Measurements from ENCODE around the gene CYBA. TPM values are rescaled to one million over a fixed set of nuclear protein-coding genes. Genes with fewer than 3 reads are reported as not detected.

The CYBA gene
- total and polyA plus RNA-seq, 2 of the 13 experiments (the other 11 are each of a cell fraction or from before 2014, with no cell fraction given): 196 to 250 TPM

DNA sequence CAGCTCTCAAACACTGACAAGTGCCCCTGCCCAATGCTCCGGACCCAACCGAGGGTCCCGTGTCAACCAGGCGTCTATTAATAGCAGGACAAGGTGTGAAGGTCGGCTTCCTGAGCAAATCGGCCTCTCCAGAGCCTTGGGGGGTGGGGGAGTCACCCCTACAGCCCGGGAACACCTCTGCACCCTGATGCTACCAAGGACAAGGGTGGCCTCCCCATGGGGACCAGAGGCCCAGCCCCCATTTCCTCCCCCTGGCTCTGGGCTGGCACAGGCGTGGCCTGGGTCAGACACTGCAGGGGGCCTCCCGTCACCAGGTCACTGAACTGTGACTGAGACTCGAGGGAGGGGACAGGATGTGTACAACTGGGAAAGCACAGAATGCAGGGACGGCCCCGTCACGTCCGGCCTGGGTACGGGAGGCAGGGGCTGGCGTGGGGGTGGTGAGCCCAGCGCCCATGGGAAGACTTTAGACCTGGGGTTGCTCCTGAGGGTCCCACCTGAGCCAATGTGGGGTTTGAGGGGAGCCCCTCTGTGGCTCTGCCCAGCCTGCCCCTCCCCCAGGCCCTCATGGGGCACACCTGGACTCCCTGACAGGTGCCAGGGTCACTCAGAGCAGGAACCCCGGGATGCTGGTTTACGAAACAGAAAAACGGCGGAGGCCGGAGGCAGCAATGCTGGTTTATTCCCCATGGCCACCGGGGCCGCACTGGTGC lies 579 bp upstream of the CYBA start (continued):
- TF ChIP-seq, protein P1, sequence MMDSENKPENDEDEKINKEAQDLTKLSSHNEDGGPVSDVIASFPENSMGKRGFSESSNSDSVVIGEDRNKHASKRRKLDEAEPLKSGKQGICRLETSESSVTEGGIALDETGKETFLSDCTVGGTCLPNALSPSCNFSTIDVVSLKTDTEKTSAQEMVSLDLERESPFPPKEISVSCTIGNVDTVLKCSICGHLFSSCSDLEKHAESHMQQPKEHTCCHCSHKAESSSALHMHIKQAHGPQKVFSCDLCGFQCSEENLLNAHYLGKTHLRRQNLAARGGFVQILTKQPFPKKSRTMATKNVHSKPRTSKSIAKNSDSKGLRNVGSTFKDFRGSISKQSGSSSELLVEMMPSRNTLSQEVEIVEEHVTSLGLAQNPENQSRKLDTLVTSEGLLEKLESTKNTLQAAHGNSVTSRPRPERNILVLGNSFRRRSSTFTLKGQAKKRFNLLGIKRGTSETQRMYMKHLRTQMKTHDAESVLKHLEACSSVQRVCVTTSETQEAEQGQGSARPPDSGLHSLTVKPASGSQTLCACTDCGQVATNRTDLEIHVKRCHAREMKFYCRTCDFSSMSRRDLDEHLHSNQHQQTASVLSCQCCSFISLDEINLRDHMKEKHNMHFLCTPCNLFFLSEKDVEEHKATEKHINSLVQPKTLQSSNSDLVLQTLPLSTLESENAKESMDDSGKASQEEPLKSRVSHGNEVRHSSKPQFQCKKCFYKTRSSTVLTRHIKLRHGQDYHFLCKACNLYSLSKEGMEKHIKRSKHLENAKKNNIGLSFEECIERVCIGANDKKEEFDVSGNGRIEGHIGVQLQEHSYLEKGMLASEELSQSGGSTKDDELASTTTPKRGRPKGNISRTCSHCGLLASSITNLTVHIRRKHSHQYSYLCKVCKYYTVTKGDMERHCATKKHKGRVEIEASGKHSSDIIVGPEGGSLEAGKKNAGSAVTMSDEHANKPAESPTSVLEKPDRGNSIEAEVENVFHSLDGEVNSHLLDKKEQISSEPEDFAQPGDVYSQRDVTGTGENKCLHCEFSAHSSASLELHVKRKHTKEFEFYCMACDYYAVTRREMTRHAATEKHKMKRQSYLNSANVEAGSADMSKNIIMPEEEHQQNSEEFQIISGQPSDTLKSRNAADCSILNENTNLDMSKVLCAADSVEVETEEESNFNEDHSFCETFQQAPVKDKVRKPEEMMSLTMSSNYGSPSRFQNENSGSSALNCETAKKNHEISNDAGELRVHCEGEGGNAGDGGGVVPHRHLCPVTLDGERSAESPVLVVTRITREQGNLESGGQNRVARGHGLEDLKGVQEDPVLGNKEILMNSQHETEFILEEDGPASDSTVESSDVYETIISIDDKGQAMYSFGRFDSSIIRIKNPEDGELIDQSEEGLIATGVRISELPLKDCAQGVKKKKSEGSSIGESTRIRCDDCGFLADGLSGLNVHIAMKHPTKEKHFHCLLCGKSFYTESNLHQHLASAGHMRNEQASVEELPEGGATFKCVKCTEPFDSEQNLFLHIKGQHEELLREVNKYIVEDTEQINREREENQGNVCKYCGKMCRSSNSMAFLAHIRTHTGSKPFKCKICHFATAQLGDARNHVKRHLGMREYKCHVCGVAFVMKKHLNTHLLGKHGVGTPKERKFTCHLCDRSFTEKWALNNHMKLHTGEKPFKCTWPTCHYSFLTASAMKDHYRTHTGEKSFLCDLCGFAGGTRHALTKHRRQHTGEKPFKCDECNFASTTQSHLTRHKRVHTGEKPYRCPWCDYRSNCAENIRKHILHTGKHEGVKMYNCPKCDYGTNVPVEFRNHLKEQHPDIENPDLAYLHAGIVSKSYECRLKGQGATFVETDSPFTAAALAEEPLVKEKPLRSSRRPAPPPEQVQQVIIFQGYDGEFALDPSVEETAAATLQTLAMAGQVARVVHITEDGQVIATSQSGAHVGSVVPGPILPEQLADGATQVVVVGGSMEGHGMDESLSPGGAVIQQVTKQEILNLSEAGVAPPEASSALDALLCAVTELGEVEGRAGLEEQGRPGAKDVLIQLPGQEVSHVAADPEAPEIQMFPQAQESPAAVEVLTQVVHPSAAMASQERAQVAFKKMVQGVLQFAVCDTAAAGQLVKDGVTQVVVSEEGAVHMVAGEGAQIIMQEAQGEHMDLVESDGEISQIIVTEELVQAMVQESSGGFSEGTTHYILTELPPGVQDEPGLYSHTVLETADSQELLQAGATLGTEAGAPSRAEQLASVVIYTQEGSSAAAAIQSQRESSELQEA (CRISPR knock-in tag; IDR thresholded peaks at IDR 0.05; ENCODE audit: not compliant biosample characterization): no peak
- TF ChIP-seq PHF5A (CRISPR knock-in tag; IDR thresholded peaks at IDR 0.05; ENCODE audit: low read depth, unreplicated experiment) (peak; percentile 98), FOXJ3 (CRISPR knock-in tag; IDR thresholded peaks at IDR 0.05; ENCODE audit: borderline replicate concordance) (peak; percentile 64; the same call in 1 of the 2 replicates), ZNF460 (CRISPR knock-in tag; IDR thresholded peaks at IDR 0.05; ENCODE audit: borderline replicate concordance) (peak; percentile 65; the same call in 1 of the 2 replicates), SP5 (CRISPR knock-in tag; IDR thresholded peaks at IDR 0.05; ENCODE audit: borderline replicate concordance, low read depth) (peak; percentile 92), ZNF878 (CRISPR knock-in tag; IDR thresholded peaks at IDR 0.05) (0 out of 2 replicates have a peak, but pooled peaks have one; percentile 70)
- TF ChIP-seq, protein P2, sequence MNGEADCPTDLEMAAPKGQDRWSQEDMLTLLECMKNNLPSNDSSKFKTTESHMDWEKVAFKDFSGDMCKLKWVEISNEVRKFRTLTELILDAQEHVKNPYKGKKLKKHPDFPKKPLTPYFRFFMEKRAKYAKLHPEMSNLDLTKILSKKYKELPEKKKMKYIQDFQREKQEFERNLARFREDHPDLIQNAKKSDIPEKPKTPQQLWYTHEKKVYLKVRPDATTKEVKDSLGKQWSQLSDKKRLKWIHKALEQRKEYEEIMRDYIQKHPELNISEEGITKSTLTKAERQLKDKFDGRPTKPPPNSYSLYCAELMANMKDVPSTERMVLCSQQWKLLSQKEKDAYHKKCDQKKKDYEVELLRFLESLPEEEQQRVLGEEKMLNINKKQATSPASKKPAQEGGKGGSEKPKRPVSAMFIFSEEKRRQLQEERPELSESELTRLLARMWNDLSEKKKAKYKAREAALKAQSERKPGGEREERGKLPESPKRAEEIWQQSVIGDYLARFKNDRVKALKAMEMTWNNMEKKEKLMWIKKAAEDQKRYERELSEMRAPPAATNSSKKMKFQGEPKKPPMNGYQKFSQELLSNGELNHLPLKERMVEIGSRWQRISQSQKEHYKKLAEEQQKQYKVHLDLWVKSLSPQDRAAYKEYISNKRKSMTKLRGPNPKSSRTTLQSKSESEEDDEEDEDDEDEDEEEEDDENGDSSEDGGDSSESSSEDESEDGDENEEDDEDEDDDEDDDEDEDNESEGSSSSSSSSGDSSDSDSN (CRISPR knock-in tag; IDR thresholded peaks at IDR 0.05): peak; percentile 73
- TF ChIP-seq, protein P3, sequence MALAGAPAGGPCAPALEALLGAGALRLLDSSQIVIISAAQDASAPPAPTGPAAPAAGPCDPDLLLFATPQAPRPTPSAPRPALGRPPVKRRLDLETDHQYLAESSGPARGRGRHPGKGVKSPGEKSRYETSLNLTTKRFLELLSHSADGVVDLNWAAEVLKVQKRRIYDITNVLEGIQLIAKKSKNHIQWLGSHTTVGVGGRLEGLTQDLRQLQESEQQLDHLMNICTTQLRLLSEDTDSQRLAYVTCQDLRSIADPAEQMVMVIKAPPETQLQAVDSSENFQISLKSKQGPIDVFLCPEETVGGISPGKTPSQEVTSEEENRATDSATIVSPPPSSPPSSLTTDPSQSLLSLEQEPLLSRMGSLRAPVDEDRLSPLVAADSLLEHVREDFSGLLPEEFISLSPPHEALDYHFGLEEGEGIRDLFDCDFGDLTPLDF (CRISPR knock-in tag; IDR thresholded peaks at IDR 0.05): no peak
- TF ChIP-seq, protein P4, sequence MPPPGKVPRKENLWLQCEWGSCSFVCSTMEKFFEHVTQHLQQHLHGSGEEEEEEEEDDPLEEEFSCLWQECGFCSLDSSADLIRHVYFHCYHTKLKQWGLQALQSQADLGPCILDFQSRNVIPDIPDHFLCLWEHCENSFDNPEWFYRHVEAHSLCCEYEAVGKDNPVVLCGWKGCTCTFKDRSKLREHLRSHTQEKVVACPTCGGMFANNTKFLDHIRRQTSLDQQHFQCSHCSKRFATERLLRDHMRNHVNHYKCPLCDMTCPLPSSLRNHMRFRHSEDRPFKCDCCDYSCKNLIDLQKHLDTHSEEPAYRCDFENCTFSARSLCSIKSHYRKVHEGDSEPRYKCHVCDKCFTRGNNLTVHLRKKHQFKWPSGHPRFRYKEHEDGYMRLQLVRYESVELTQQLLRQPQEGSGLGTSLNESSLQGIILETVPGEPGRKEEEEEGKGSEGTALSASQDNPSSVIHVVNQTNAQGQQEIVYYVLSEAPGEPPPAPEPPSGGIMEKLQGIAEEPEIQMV (CRISPR knock-in tag; IDR thresholded peaks at IDR 0.05; ENCODE audit: low read depth): no peak
- TF ChIP-seq, protein P5, sequence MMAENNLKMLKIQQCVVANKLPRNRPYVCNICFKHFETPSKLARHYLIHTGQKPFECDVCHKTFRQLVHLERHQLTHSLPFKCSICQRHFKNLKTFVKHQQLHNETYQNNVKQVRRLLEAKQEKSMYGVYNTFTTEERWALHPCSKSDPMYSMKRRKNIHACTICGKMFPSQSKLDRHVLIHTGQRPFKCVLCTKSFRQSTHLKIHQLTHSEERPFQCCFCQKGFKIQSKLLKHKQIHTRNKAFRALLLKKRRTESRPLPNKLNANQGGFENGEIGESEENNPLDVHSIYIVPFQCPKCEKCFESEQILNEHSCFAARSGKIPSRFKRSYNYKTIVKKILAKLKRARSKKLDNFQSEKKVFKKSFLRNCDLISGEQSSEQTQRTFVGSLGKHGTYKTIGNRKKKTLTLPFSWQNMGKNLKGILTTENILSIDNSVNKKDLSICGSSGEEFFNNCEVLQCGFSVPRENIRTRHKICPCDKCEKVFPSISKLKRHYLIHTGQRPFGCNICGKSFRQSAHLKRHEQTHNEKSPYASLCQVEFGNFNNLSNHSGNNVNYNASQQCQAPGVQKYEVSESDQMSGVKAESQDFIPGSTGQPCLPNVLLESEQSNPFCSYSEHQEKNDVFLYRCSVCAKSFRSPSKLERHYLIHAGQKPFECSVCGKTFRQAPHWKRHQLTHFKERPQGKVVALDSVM (CRISPR knock-in tag; IDR thresholded peaks at IDR 0.05): peak; percentile 83
